Endothelial cell of umbilical vein (primary cell): ENCODE results near the gene MUL1. TPM values are rescaled to one million over a fixed set of nuclear protein-coding genes. Genes with fewer than 3 reads are reported as not detected.

ENCODE experiments used
- BruUV-seq: library from RNA; stranded (reverse); fragments of 400-500 nt; replicated peaks from 2 replicates; lab custom pipeline; 2021; lab: Mats Ljungman, UMichigan
- CTCF ChIA-PET: fragments of 300-600, 350-600 bp; sonication (Branson Sonifier 250); formaldehyde crosslinking; loops from one replicate; lab custom pipeline; 2021; ENCODE audit warnings: antibody characterized with exemption, inconsistent platforms; lab: Charles Lee
- POLR2A ChIA-PET: fragments of 300-600, 350-600 bp; sonication (Branson Sonifier 250); formaldehyde crosslinking; loops from one replicate; lab custom pipeline; 2021; ENCODE audit warnings: antibody characterized with exemption, inconsistent platforms; lab: Charles Lee
- DNase-seq: peaks from one replicate; pipeline ENCODE4 v3.0.0-alpha.2; 2011; ENCODE audit warnings: low read depth, low spot score
- FAIRE-seq: peaks from 2 replicates; lab custom pipeline; 2011; peaks lifted over from hg19 to GRCh38; lab: Jason Lieb, UNC
- H2AFZ ChIP-seq: 2 replicates; pipeline ENCODE4 v1.6.0; 2012; ENCODE audit warnings: low read depth, low read length, control low read depth, inconsistent platforms
- H3K27ac ChIP-seq: 2 replicates; pipeline ENCODE4 v1.5.1; 2011; ENCODE audit warnings: low read depth, mild to moderate bottlenecking, control low read depth, low read length, moderate library complexity; ENCODE audit not compliant: insufficient read depth
- H3K27me3 ChIP-seq, 2 experiments: 2 replicates each; pipeline versions ENCODE4 v1.6.0 to v1.6.1; 2011; ENCODE audit warnings: low read length in 2 of 2, mixed read lengths in 1 of 2; ENCODE audit not compliant: control insufficient read depth in 2 of 2, insufficient read depth in 2 of 2
- H3K36me3 ChIP-seq, 2 experiments: 2 replicates in 1 of 2; 3 replicates in 1 of 2; pipeline ENCODE4 v1.5.1; 2011; ENCODE audit warnings: low read length in 2 of 2, mild to moderate bottlenecking in 1 of 2, moderate library complexity in 1 of 2; ENCODE audit not compliant: control insufficient read depth in 2 of 2, insufficient read depth in 2 of 2; ENCODE audit errors: extremely low read depth in 1 of 2
- H3K4me1 ChIP-seq: 3 replicates; pipeline ENCODE4 v1.5.1; 2011; ENCODE audit warnings: mild to moderate bottlenecking, low read length; ENCODE audit not compliant: control insufficient read depth, insufficient read depth; ENCODE audit errors: extremely low read depth
- H3K4me2 ChIP-seq: 2 replicates; pipeline ENCODE4 v1.6.1; 2011; ENCODE audit warnings: low read length, control low read depth, mixed read lengths; ENCODE audit not compliant: insufficient read depth
- H3K4me3 ChIP-seq, 3 experiments: fragments of 200-600 bp in 1 of 3; sonication (generic), shearing (Covaris generic) in 1 of 3; replicated peaks in 1 of 3; 2 replicates each; pipeline ENCODE4 v1.5.1; 2011 to 2016; ENCODE audit warnings: control low read depth in 3 of 3, low read length in 3 of 3, mild to moderate bottlenecking in 2 of 3, inconsistent platforms in 1 of 3, low read depth in 1 of 3, moderate library complexity in 1 of 3; ENCODE audit not compliant: insufficient read depth in 1 of 3
- H3K79me2 ChIP-seq: 2 replicates; pipeline ENCODE4 v1.6.0; 2012; ENCODE audit warnings: low read length, inconsistent platforms; ENCODE audit not compliant: control insufficient read depth, insufficient read depth
- H3K9ac ChIP-seq: replicated peaks from 2 replicates; pipeline ENCODE3; 2011; ENCODE audit warnings: low read length, control low read depth; ENCODE audit not compliant: insufficient read depth; ENCODE audit errors: extremely low read depth
- H3K9me1 ChIP-seq: replicated peaks from 3 replicates; pipeline ENCODE4 v1.6.0; 2011; ENCODE audit warnings: mild to moderate bottlenecking, low read length; ENCODE audit not compliant: control insufficient read depth, insufficient read depth; ENCODE audit errors: extremely low read depth
- H3K9me3 ChIP-seq: replicated peaks from 2 replicates; pipeline ENCODE4 v1.5.1; 2012; ENCODE audit warnings: low read length, inconsistent platforms; ENCODE audit not compliant: control insufficient read depth, insufficient read depth
- H4K20me1 ChIP-seq: replicated peaks from 2 replicates; pipeline ENCODE3; 2011; ENCODE audit warnings: mild to moderate bottlenecking, low read length; ENCODE audit not compliant: control insufficient read depth, insufficient read depth; ENCODE audit errors: extremely low read depth
- EZH2 ChIP-seq: IDR thresholded peaks from 2 replicates; pipeline ENCODE4 v1.6.1; 2012; ENCODE audit warnings: borderline replicate concordance, low read depth, mild to moderate bottlenecking, moderate library complexity, low read length, inconsistent platforms; ENCODE audit not compliant: severe bottlenecking
- MYC ChIP-seq: IDR thresholded peaks from one replicate; pipeline ENCODE4 v1.6.1; 2011; ENCODE audit warnings: mild to moderate bottlenecking, low read depth, low read length
- dilution Hi-C: fragments of 300-500 bp; cut with MboI; formaldehyde crosslinking; loops from one replicate; pipeline ENCODE4 v1.15.0; 2019; ENCODE audit warnings: low sequenced_read_pairs; ENCODE audit not compliant: extremely low pct_ligation_motif_present
- intact Hi-C: fragments of 100-400 bp; cut with micrococcal nuclease; formaldehyde crosslinking; loops from one replicate; pipeline ENCODE4 v1.10.0; 2022
- polyA plus RNA-seq, 4 experiments: library from polyadenylated mRNA; depleted of rRNA in 3 of 4; stranded (reverse) in 3 of 4; unstranded in 1 of 4; fragments of >200 nt; gene quantifications; 2 replicates each; pipeline versions ENCODE4 v1.2.1 to v1.2.3, GENCODE V29; 2011 to 2012; ENCODE audit warnings: missing spikeins in 1 of 4
- total RNA-seq: library from RNA; stranded (reverse); gene quantifications from 2 replicates; pipeline ENCODE4 v1.2.3, GENCODE V29; 2021
- TF ChIP-seq, protein P1 (sequence below), 2 donors: IDR thresholded peaks; 1 replicate in 1 of 2; 2 replicates in 1 of 2; pipeline ENCODE4 v1.5.1; 2011; ENCODE audit warnings: low read length in 2 of 2, mild to moderate bottlenecking in 2 of 2, moderate library complexity in 2 of 2, control low read depth in 1 of 2, inconsistent platforms in 1 of 2, low read depth in 1 of 2; ENCODE audit not compliant: insufficient read depth in 1 of 2; ENCODE audit errors: extremely low read depth in 1 of 2

Gene MUL1
- total and polyA plus RNA-seq, 2 donors (not counting 3 experiments of a cell fraction or from before 2014, with no cell fraction given) = 28.3 to 29.5 TPM

DNA sequence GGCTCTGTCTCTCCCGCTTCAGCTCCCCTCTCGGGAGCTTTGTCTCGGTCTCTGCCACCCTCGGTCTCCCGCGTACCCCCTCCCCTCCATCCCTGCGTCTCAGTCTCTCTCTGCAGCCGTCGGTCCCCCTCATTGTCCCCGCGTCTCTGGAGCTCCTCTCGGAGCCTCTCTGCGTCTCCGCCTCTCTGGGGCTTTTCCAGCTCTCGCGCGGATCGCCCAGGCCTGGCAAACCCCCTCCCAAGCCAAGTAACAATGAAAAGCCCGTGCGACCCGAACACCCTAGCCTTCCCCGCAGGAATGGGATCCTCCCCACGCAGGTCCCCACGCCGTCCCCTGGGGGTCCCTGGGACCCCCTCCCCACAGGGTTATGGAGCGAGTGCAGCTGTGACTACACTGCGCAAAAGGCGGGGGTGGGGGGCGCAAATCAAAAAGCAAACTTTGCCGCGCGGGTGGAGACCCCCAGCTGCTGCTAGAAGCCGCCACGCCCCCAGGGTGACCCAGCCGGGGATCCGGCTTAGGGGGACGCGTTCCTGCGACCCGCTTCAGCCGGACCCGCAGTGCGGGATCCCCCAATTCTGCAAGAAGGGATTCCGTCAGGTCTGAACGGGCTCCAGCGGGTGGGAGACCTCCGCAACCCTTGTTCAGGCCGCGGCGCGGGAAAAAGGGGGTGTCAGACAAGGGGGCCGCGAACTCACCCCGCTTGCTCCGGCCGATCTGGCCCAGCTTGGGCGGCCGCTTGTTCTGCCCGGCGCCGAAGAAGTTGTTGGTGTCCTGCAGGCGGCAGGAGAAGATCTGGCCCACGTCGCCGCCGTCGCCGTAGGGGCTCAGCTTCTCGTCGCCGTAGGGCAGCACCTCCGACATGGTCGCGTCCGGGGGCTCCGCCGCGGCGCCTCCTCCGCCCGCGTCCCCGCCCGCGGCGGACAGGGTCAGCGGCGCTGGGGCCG is 23.2 kb downstream of the MUL1 start:
- no TSS peak for BruUV-seq
- POLR2A ChIA-PET = interaction anchor here (0.6 to 0.7 kb wide), 2 partner anchors 10 to 265 kb away, joined by 3 to 4 read pairs; no protein-coding TSS in a partner anchor
- CTCF ChIA-PET = interaction anchor here (0.6 to 6.2 kb wide), 6 partner anchors 9 to 272 kb away, joined by 3 to 45 read pairs (median 4); no protein-coding TSS in a partner anchor
- H3K9me1 ChIP-seq = no peaks in the 10 kb centered on the region
- H3K9ac ChIP-seq = peak overlapping the region; percentile 58
- TF ChIP-seq EZH2 = peak; percentile 36
- TF ChIP-seq, protein P1, sequence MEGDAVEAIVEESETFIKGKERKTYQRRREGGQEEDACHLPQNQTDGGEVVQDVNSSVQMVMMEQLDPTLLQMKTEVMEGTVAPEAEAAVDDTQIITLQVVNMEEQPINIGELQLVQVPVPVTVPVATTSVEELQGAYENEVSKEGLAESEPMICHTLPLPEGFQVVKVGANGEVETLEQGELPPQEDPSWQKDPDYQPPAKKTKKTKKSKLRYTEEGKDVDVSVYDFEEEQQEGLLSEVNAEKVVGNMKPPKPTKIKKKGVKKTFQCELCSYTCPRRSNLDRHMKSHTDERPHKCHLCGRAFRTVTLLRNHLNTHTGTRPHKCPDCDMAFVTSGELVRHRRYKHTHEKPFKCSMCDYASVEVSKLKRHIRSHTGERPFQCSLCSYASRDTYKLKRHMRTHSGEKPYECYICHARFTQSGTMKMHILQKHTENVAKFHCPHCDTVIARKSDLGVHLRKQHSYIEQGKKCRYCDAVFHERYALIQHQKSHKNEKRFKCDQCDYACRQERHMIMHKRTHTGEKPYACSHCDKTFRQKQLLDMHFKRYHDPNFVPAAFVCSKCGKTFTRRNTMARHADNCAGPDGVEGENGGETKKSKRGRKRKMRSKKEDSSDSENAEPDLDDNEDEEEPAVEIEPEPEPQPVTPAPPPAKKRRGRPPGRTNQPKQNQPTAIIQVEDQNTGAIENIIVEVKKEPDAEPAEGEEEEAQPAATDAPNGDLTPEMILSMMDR (IDR thresholded peaks at IDR 0.05; ENCODE audit: extremely low read depth in 1 of 2, insufficient read depth in 1 of 2, low read depth in 1 of 2, low read length in 2 of 2) = peak in 1 of 2 donors; percentile 1
- TF ChIP-seq MYC = no peak
- H3K4me2 ChIP-seq = peak overlapping the region; percentile 74
- H3K79me2 ChIP-seq = no peaks in the 10 kb centered on the region
- dilution Hi-C loops (no loop called here), intact Hi-C loops (loop anchor here (5.0 kb wide), 1 partner anchor 1172 kb away; the partner anchor contains the start of genes AKR7A2 and SLC66A1)
- no peaks in the 10 kb centered on the region for H3K9me3 ChIP-seq
- no peaks in the 10 kb centered on the region for H3K36me3 ChIP-seq
- peak overlapping the region; percentile 83 for H2AFZ ChIP-seq
- no peak overlapping the region for H3K27ac ChIP-seq
- DNase-seq (peak; percentile 43), FAIRE-seq (peak; percentile 71)
- peaks cover 0 to 3% of the 10 kb centered on the region in 2 experiments for H3K27me3 ChIP-seq
- peaks cover 12% of the 10 kb centered on the region for H3K4me1 ChIP-seq
- H3K4me3 ChIP-seq = peak overlapping the region; percentile 54 to 78 (median 56)
- no peaks in the 10 kb centered on the region for H4K20me1 ChIP-seq
